Endothelial cell of umbilical vein (primary cell): ENCODE data around the gene DNAI1. TPM values are rescaled to one million over a fixed set of nuclear protein-coding genes. Genes with fewer than 3 reads are reported as not detected.

ENCODE experiments used
- BruUV-seq: library from RNA; stranded (reverse); fragments of 400-500 nt; replicated peaks from 2 replicates; lab custom pipeline; 2021; lab: Mats Ljungman, UMichigan
- CTCF ChIA-PET: fragments of 300-600, 350-600 bp; sonication (Branson Sonifier 250); formaldehyde crosslinking; loops from one replicate; lab custom pipeline; 2021; ENCODE audit warnings: antibody characterized with exemption, inconsistent platforms; lab: Charles Lee
- POLR2A ChIA-PET: fragments of 300-600, 350-600 bp; sonication (Branson Sonifier 250); formaldehyde crosslinking; loops from one replicate; lab custom pipeline; 2021; ENCODE audit warnings: antibody characterized with exemption, inconsistent platforms; lab: Charles Lee
- DNase-seq: peaks from one replicate; pipeline ENCODE4 v3.0.0-alpha.2; 2011; ENCODE audit warnings: low read depth, low spot score
- FAIRE-seq: peaks from 2 replicates; lab custom pipeline; 2011; peaks lifted over from hg19 to GRCh38; lab: Jason Lieb, UNC
- H2AFZ ChIP-seq: 2 replicates; pipeline ENCODE4 v1.6.0; 2012; ENCODE audit warnings: low read depth, low read length, control low read depth, inconsistent platforms
- H3K27ac ChIP-seq: 2 replicates; pipeline ENCODE4 v1.5.1; 2011; ENCODE audit warnings: low read depth, mild to moderate bottlenecking, control low read depth, low read length, moderate library complexity; ENCODE audit not compliant: insufficient read depth
- H3K27me3 ChIP-seq, 2 experiments: 2 replicates each; pipeline versions ENCODE4 v1.6.0 to v1.6.1; 2011; ENCODE audit warnings: low read length in 2 of 2, mixed read lengths in 1 of 2; ENCODE audit not compliant: control insufficient read depth in 2 of 2, insufficient read depth in 2 of 2
- H3K36me3 ChIP-seq, 2 experiments: 2 replicates in 1 of 2; 3 replicates in 1 of 2; pipeline ENCODE4 v1.5.1; 2011; ENCODE audit warnings: low read length in 2 of 2, mild to moderate bottlenecking in 1 of 2, moderate library complexity in 1 of 2; ENCODE audit not compliant: control insufficient read depth in 2 of 2, insufficient read depth in 2 of 2; ENCODE audit errors: extremely low read depth in 1 of 2
- H3K4me1 ChIP-seq: 3 replicates; pipeline ENCODE4 v1.5.1; 2011; ENCODE audit warnings: mild to moderate bottlenecking, low read length; ENCODE audit not compliant: control insufficient read depth, insufficient read depth; ENCODE audit errors: extremely low read depth
- H3K4me2 ChIP-seq: 2 replicates; pipeline ENCODE4 v1.6.1; 2011; ENCODE audit warnings: low read length, control low read depth, mixed read lengths; ENCODE audit not compliant: insufficient read depth
- H3K4me3 ChIP-seq, 3 experiments: fragments of 200-600 bp in 1 of 3; sonication (generic), shearing (Covaris generic) in 1 of 3; replicated peaks in 1 of 3; 2 replicates each; pipeline ENCODE4 v1.5.1; 2011 to 2016; ENCODE audit warnings: control low read depth in 3 of 3, low read length in 3 of 3, mild to moderate bottlenecking in 2 of 3, inconsistent platforms in 1 of 3, low read depth in 1 of 3, moderate library complexity in 1 of 3; ENCODE audit not compliant: insufficient read depth in 1 of 3
- H3K79me2 ChIP-seq: 2 replicates; pipeline ENCODE4 v1.6.0; 2012; ENCODE audit warnings: low read length, inconsistent platforms; ENCODE audit not compliant: control insufficient read depth, insufficient read depth
- H3K9ac ChIP-seq: replicated peaks from 2 replicates; pipeline ENCODE3; 2011; ENCODE audit warnings: low read length, control low read depth; ENCODE audit not compliant: insufficient read depth; ENCODE audit errors: extremely low read depth
- H3K9me1 ChIP-seq: replicated peaks from 3 replicates; pipeline ENCODE4 v1.6.0; 2011; ENCODE audit warnings: mild to moderate bottlenecking, low read length; ENCODE audit not compliant: control insufficient read depth, insufficient read depth; ENCODE audit errors: extremely low read depth
- H3K9me3 ChIP-seq: replicated peaks from 2 replicates; pipeline ENCODE4 v1.5.1; 2012; ENCODE audit warnings: low read length, inconsistent platforms; ENCODE audit not compliant: control insufficient read depth, insufficient read depth
- H4K20me1 ChIP-seq: replicated peaks from 2 replicates; pipeline ENCODE3; 2011; ENCODE audit warnings: mild to moderate bottlenecking, low read length; ENCODE audit not compliant: control insufficient read depth, insufficient read depth; ENCODE audit errors: extremely low read depth
- EZH2 ChIP-seq: IDR thresholded peaks from 2 replicates; pipeline ENCODE4 v1.6.1; 2012; ENCODE audit warnings: borderline replicate concordance, low read depth, mild to moderate bottlenecking, moderate library complexity, low read length, inconsistent platforms; ENCODE audit not compliant: severe bottlenecking
- FOS ChIP-seq: IDR thresholded peaks from 2 replicates; pipeline ENCODE4 v1.6.1; 2011; ENCODE audit warnings: mild to moderate bottlenecking, low read length, moderate library complexity, borderline replicate concordance; ENCODE audit not compliant: insufficient read depth
- GATA2 ChIP-seq: IDR thresholded peaks from 2 replicates; pipeline ENCODE4 v1.7.0; 2011; ENCODE audit warnings: low read depth, mild to moderate bottlenecking, moderate library complexity, mixed read lengths, low read length; ENCODE audit not compliant: insufficient read length, insufficient read depth
- JUN ChIP-seq: IDR thresholded peaks from 2 replicates; pipeline ENCODE4 v1.6.1; 2011; ENCODE audit warnings: borderline replicate concordance, low read depth; ENCODE audit not compliant: insufficient read length, insufficient read depth
- MYC ChIP-seq: IDR thresholded peaks from one replicate; pipeline ENCODE4 v1.6.1; 2011; ENCODE audit warnings: mild to moderate bottlenecking, low read depth, low read length
- POLR2A ChIP-seq: IDR thresholded peaks from 2 replicates; pipeline ENCODE4 v1.6.1; 2012; ENCODE audit warnings: low read depth, mild to moderate bottlenecking, control low read depth, low read length
- POLR2AphosphoS5 ChIP-seq: IDR thresholded peaks from 2 replicates; pipeline ENCODE4 v1.6.1; 2012; ENCODE audit warnings: low read depth, mild to moderate bottlenecking, control low read depth, low read length, moderate library complexity; ENCODE audit not compliant: insufficient read depth
- dilution Hi-C: fragments of 300-500 bp; cut with MboI; formaldehyde crosslinking; loops from one replicate; pipeline ENCODE4 v1.15.0; 2019; ENCODE audit warnings: low sequenced_read_pairs; ENCODE audit not compliant: extremely low pct_ligation_motif_present
- intact Hi-C: fragments of 100-400 bp; cut with micrococcal nuclease; formaldehyde crosslinking; loops from one replicate; pipeline ENCODE4 v1.10.0; 2022
- polyA plus RNA-seq, 4 experiments: library from polyadenylated mRNA; depleted of rRNA in 3 of 4; stranded (reverse) in 3 of 4; unstranded in 1 of 4; fragments of >200 nt; gene quantifications; 2 replicates each; pipeline versions ENCODE4 v1.2.1 to v1.2.3, GENCODE V29; 2011 to 2012; ENCODE audit warnings: missing spikeins in 1 of 4
- total RNA-seq: library from RNA; stranded (reverse); gene quantifications from 2 replicates; pipeline ENCODE4 v1.2.3, GENCODE V29; 2021
- TF ChIP-seq, protein P1 (sequence below): IDR thresholded peaks from 2 replicates; pipeline ENCODE4 v1.6.1; 2011; ENCODE audit not compliant: insufficient read depth, insufficient read length
- TF ChIP-seq, protein P2 (sequence below), 2 donors: IDR thresholded peaks; 1 replicate in 1 of 2; 2 replicates in 1 of 2; pipeline ENCODE4 v1.5.1; 2011; ENCODE audit warnings: low read length in 2 of 2, mild to moderate bottlenecking in 2 of 2, moderate library complexity in 2 of 2, control low read depth in 1 of 2, inconsistent platforms in 1 of 2, low read depth in 1 of 2; ENCODE audit not compliant: insufficient read depth in 1 of 2; ENCODE audit errors: extremely low read depth in 1 of 2

Gene DNAI1
- total and polyA plus RNA-seq, 2 donors (not counting 3 experiments of a cell fraction or from before 2014, with no cell fraction given), result not detected

DNA sequence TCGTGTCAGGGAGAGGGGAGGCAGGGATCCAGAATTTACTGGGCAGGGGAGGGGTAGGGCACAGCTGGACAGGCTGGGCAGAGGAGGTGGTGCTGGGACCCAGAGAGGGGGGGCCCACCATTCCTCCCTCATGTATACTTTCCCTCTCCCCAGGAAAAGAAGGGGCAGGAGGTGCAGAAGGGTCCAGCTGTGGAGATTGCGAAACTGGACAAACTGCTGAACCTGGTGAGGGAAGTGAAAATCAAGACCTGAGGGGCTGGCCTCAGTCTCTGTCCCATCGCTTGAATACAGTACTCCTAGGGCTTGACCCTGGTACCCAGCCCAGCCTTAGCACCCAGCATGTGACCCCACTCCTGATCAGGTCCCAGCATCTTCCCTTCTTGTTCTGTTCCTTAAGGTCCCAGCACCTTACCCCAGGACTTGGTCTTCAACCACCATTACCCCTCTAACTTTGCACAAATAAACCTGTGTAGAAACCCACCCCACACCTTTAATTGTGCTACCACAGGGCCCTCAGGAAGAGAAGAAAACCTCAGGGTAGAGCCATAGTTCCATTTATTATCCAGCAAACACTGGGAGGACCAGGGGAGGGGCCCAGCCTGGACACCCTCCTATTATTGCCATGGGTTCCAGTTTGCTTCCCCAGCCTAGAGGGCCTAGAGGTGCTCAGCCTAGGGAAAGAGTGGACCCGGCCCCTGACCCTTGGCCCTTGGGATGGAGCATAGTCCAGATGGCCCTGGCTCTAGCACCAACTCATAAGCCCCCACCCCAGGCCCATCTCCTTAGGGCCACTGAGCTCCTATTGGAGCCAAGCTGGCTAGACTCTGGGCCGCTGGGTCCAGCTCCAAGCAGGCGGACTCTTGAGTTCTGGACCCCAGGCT is 62.1 kb downstream of the DNAI1 start:
- Histone ChIP-seq H4K20me1 (no peaks in the 10 kb centered on the region), H2AFZ (no peak overlapping the region), H3K9me3 (no peaks in the 10 kb centered on the region), H3K27ac (no peak overlapping the region), H3K4me3 (no peak overlapping the region), H3K4me1 (peaks cover 3% of the 10 kb centered on the region), H3K27me3 (peaks cover 10 to 22% of the 10 kb centered on the region in 2 experiments), H3K36me3 (no peaks in the 10 kb centered on the region), H3K4me2 (no peak overlapping the region), H3K79me2 (no peaks in the 10 kb centered on the region), H3K9ac (no peak overlapping the region), H3K9me1 (no peaks in the 10 kb centered on the region)
- DNase-seq (no peak), FAIRE-seq (no peak)
- ChIA-PET CTCF (interaction anchor here (1.9 to 2.4 kb wide), 2 partner anchors 19 to 27 kb away, joined by 10 to 12 read pairs; no protein-coding TSS in a partner anchor), POLR2A (no interaction called here)
- no peak for TF ChIP-seq EZH2
- TF ChIP-seq, protein P1, sequence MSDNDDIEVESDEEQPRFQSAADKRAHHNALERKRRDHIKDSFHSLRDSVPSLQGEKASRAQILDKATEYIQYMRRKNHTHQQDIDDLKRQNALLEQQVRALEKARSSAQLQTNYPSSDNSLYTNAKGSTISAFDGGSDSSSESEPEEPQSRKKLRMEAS, result no peak
- TF ChIP-seq MYC, result no peak
- no peak for TF ChIP-seq POLR2A
- TF ChIP-seq POLR2AphosphoS5, result no peak
- TF ChIP-seq GATA2, result no peak
- TF ChIP-seq FOS, result no peak
- TF ChIP-seq, protein P2, sequence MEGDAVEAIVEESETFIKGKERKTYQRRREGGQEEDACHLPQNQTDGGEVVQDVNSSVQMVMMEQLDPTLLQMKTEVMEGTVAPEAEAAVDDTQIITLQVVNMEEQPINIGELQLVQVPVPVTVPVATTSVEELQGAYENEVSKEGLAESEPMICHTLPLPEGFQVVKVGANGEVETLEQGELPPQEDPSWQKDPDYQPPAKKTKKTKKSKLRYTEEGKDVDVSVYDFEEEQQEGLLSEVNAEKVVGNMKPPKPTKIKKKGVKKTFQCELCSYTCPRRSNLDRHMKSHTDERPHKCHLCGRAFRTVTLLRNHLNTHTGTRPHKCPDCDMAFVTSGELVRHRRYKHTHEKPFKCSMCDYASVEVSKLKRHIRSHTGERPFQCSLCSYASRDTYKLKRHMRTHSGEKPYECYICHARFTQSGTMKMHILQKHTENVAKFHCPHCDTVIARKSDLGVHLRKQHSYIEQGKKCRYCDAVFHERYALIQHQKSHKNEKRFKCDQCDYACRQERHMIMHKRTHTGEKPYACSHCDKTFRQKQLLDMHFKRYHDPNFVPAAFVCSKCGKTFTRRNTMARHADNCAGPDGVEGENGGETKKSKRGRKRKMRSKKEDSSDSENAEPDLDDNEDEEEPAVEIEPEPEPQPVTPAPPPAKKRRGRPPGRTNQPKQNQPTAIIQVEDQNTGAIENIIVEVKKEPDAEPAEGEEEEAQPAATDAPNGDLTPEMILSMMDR (IDR thresholded peaks at IDR 0.05; ENCODE audit: extremely low read depth in 1 of 2, insufficient read depth in 1 of 2, low read depth in 1 of 2, low read length in 2 of 2), result no peak
- no peak for TF ChIP-seq JUN
- dilution Hi-C loops, result loop anchor here (25.0 kb wide), 1 partner anchor 108 kb away; no protein-coding TSS in a partner anchor
- BruUV-seq, result no TSS peak
- intact Hi-C loops, result no loop called here
